ENCODE measurements around the gene GPR146. TPM values are rescaled to one million over a fixed set of nuclear protein-coding genes. Genes with fewer than 3 reads are reported as not detected.
"Not testable (repeated sequence)": the region's sequence is repeated elsewhere in the genome, so short reads cannot be mapped to it uniquely, and the experiment has no call there.

GPR146 gene
- total RNA-seq, 4 donors from 2014 or later: 13.6 to 27.9 (median 16.3) TPM

DNA sequence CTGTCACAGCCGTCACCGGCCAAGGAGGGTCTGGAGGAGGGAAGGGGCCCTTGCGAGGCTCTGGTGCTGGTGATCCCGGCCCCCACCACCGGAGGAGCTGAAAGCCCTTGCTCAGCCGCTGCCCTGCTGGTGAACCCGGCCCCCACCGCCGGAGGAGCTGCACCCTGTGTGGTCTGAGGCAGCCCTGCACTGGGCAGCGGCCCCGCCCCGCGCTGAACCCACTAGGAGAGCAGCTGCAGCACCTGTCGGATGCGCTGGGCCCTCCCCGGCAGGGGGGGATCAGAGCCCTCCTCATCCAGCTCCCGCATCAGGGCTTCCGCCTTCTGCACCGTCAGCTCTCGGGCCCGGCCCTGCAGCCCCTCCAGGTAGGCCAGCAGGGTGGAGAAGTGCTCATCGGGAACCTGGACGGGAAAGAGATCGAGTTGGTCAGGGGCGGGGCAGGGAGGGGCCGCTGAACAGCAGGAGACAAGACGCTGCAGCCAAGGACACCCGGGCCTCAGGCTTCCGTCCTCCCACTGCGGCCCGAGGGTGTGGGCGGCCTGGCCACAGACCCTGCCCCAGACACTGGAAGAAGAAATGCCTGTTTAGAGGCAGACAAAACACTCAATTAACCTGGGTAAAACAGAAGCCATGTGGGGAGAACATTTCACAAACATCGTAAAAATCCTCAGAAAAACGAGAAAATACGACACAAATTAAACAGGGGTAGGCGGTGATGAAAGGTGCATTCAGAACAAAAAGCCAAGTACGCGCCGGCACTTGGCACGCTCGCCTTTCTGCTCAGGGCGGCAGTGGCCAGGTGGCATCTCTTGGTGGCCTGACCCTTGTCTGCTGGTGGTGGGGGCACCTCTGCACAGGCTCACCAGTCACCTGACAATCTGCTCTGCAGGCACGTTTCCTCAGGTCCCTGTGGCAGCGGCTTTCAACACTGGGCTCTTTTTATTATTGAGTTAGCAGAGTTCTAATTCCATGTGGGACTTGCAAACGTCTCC lies 46.6 kb upstream of the GPR146 start:
- H3K36me3 ChIP-seq: peaks cover 0 to 56% of the 10 kb centered on the region in 2 donors
- H3K27me3 ChIP-seq: no peaks in the 10 kb centered on the region
- H3K9me3 ChIP-seq: no peaks in the 10 kb centered on the region
- no peak for TF ChIP-seq POLR2A (IDR thresholded peaks at IDR 0.05)
- no peak for TF ChIP-seq POLR2AphosphoS5 (IDR thresholded peaks at IDR 0.05)
- TF ChIP-seq CTCF (IDR thresholded peaks at IDR 0.05): no peak
- no peak for TF ChIP-seq EP300 (IDR thresholded peaks at IDR 0.05)
- no peak for ATAC-seq
- no peak overlapping the region for H3K4me3 ChIP-seq
- WGBS, 2 donors (ENCODE audit: low coverage in 1 of 2): 79 to 80% methylated on average over 8 to 13 of the region's 45 CpGs
- H3K27ac ChIP-seq: no peak overlapping the region
- H3K4me1 ChIP-seq: peaks cover 0 to 11% (median 2%) of the 10 kb centered on the region in 3 donors

- no peaks in the 10 kb centered on the region for H3K27me3 ChIP-seq
- TF ChIP-seq EP300 (IDR thresholded peaks at IDR 0.05) (no peak), POLR2AphosphoS5 (IDR thresholded peaks at IDR 0.05) (no peak), CTCF (IDR thresholded peaks at IDR 0.05) (no peak)
- H3K9me3 ChIP-seq: no peaks in the 10 kb centered on the region
- ATAC-seq: no peak
- no peak overlapping the region for H3K27ac ChIP-seq
- 76 to 90% methylated on average over 8 to 9 of the region's 28 CpGs for WGBS, 2 donors (ENCODE audit: low coverage in 1 of 2)
- H3K4me1 ChIP-seq: no peaks in the 10 kb centered on the region
- H3K36me3 ChIP-seq: peaks cover 0 to 62% of the 10 kb centered on the region in 2 donors
- H3K4me3 ChIP-seq: no peak overlapping the region
Measured at GRCh38 chr7:999149-999879, 45.0 kb upstream of the GPR146 start.

DNA sequence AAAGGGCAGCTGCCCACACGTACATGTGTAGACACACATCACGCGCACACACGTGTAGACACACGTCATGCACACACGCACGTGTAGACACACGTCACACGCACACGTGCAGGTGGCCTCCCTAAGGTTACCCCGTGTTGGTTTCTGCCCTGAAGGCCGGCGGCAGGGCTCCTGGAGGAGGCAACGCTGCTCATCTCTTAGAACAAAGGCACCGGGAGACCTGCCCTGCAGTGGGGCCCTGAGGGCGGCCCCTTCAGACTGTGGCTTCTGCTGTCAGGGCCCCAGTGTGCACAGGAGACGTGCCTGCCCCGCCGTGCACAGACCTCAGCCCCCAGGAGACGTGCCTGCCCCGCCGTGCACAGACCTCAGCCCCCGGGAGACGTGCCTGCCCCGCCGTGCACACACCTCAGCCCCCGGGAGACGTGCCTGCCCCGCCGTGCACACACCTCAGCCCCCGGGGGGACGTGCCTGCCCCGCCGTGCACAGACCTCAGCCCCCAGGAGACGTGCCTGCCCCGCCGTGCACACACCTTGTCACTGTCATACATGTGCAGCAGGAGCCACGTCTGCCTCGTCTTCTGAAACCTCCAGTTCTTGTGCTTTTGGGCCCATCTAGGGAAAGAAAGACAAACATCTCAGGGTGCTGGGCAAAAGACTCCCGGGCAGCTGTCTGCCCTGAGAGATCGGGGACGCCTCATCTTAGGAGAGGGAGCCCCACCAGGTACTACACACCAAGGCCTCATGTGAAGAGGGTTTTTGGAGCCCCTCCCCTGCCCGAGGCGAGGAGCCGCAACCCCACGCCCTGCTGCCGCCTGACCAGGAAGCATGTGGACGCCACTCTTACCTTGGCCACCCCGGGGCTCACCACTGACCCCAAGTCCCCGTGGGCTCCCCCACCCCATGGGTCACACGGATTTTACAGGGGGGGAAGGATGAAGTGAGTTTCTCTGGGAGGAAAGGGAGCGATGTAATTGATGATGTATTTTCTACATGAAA lies 44.1 kb upstream of the GPR146 start:
- no peak overlapping the region for H3K4me3 ChIP-seq
- TF ChIP-seq CTCF (IDR thresholded peaks at IDR 0.05): no peak
- TF ChIP-seq EP300 (IDR thresholded peaks at IDR 0.05): no peak
- no peak for TF ChIP-seq POLR2A (IDR thresholded peaks at IDR 0.05)
- no peak for TF ChIP-seq POLR2AphosphoS5 (IDR thresholded peaks at IDR 0.05)
- H3K4me1 ChIP-seq: no peaks in the 10 kb centered on the region
- 60% methylated on average over 1 of the region's 52 CpGs for WGBS, 2 donors (ENCODE audit: low coverage in 1 of 2)
- ATAC-seq: no peak
- peaks cover 0 to 66% of the 10 kb centered on the region in 2 donors for H3K36me3 ChIP-seq
- H3K27ac ChIP-seq: no peak overlapping the region
- no peaks in the 10 kb centered on the region for H3K9me3 ChIP-seq
- no peaks in the 10 kb centered on the region for H3K27me3 ChIP-seq

GRCh38 chr7:1001069-1001770 lies 43.1 kb upstream of the GPR146 start:
- not testable (repeated sequence) for H3K9me3 ChIP-seq, H3K27me3 ChIP-seq, H3K4me1 ChIP-seq, ATAC-seq, H3K4me3 ChIP-seq, H3K27ac ChIP-seq
- H3K36me3 ChIP-seq: peaks cover 0 to 66% of the 10 kb centered on the region in 2 donors
- WGBS, 2 donors (ENCODE audit: low coverage in 1 of 2): no CpG with 5 or more reads among the region's 14 CpGs

GRCh38 chr7:1002026-1002425 lies 42.3 kb upstream of the GPR146 start:
- peaks cover 0 to 64% of the 10 kb centered on the region in 2 donors for H3K36me3 ChIP-seq
- not testable (repeated sequence) for H3K27me3 ChIP-seq, H3K4me3 ChIP-seq, ATAC-seq, H3K4me1 ChIP-seq, H3K9me3 ChIP-seq, H3K27ac ChIP-seq
- WGBS, 2 donors (ENCODE audit: low coverage in 1 of 2): no CpG with 5 or more reads among the region's 4 CpGs

DNA sequence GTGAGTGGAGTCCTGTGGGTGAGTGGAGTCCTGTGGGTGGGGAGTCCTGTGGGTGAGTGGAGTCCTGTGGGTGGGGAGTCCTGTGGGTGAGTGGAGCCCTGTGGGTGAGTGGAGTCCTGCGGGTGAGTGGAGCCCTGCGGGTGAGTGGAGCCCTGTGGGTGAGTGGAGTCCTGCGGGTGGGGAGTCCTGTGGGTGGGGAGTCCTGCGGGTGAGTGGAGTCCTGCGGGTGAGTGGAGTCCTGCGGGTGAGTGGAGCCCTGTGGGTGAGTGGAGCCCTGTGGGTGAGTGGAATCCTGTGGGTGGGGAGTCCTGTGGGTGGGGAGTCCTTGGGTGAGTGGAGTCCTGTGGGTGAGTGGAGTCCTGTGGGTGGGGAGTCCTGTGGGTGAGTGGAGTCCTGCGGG lies 41.9 kb upstream of the GPR146 start:
- not testable (repeated sequence) for H3K4me1 ChIP-seq, H3K27ac ChIP-seq, ATAC-seq, H3K9me3 ChIP-seq, H3K27me3 ChIP-seq, H3K4me3 ChIP-seq
- no CpG with 5 or more reads among the region's 7 CpGs for WGBS, 2 donors (ENCODE audit: low coverage in 1 of 2)
- peaks cover 0 to 64% of the 10 kb centered on the region in 2 donors for H3K36me3 ChIP-seq
